Left lobe of liver (tissue), 2 donors: ENCODE measurements around the gene OSBPL10. TPM values are rescaled to one million over a fixed set of nuclear protein-coding genes. Genes with fewer than 3 reads are reported as not detected.

Experiments used
- ATAC-seq: fragments of 200-7000 bp; cut with Tn5 transposase; one replicate; pipeline ENCODE4 v1.9.1; 2020; ENCODE audit warnings: mild to moderate bottlenecking, moderate library complexity
- DNase-seq: peaks from one replicate; pipeline ENCODE4 v3.0.0-alpha.2; 2020; ENCODE audit warnings: low spot score
- total RNA-seq: library from RNA; stranded (reverse); gene quantifications from one replicate; pipeline ENCODE4 v1.2.1, GENCODE V29; 2021
- donor health status: DM: no; HTN: no; CAD: no; lungs with moderate emphysema.
- donor health status: DM: no; HTN: yes; CAD: no.

The OSBPL10 gene
- total RNA-seq, 1 donor from 2014 or later = 3.2 TPM

DNA sequence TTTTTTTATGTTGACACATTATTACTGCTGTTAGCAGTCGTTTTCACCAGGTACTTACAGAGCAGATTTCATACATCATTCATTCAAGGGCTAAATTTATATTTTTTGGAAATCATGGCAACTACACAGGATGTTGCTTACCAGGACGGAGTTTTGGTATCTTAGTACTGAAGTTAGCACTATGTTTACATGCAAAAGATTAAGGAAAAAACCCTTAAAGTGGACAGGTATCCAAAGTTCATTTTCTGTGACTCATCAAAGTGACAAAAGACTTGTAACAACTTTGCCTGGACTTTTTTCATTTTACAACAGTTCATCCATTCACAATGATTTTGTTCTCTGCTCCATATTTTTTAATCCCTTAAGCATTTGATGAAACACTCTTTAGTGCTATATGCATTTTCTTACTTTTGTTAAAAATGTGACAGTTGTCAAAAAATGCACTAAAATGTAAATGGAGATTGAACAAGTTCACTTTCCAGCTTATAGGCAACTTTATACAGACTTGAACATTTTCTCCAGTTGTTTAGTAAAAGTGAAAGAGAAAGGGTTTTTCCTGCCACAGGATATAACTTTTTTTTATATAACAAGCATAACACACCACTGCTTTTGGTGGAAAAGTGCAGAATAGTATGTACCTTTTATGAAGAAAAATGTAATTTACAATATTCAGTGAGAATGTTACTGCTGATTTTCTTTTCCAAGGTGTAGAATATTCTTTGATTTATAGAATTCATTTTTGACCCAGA, 344.2 kb downstream of the OSBPL10 start:
- ATAC-seq (no peak), DNase-seq (no peak)

DNA sequence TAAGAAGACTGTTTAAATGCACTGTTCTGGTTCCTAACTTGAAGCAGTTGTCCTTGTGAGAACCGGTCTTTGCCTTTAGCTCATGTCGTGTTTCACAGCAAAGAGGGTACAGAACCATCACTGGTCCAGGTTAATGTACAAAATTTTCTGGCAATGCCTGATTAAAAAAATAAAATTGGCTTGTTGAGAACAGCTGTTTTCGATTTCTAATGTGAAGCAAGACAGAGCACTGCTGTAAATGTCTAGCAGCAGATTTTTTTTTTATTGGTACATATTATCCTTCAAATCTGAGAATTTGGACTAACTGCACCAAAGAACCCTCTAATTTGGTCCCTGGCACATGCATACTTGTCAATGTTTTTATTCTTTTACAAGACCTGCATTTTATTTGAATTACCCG, 345.0 kb downstream of the OSBPL10 start:
- no peak for ATAC-seq
- no peak for DNase-seq

DNA sequence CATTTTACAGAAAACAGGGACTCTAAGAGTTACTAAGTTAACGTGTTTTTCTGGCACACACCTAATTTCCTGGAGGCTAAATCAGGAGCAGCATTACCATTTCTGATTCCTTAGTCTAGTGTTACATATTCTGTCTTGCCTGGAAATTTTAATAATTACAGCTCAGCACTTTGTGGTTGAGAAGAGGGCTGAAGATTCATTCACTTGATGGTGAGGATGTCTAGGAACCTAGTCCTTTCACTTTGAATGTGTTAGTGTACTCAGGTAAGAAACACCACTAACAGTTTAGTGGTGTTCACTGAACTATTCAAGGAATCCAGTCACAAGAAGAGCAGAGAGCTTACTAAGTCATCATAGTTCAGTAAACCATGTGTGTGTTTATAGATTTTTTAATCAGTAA, 345.5 kb downstream of the OSBPL10 start:
- no peak for DNase-seq
- ATAC-seq = no peak

DNA sequence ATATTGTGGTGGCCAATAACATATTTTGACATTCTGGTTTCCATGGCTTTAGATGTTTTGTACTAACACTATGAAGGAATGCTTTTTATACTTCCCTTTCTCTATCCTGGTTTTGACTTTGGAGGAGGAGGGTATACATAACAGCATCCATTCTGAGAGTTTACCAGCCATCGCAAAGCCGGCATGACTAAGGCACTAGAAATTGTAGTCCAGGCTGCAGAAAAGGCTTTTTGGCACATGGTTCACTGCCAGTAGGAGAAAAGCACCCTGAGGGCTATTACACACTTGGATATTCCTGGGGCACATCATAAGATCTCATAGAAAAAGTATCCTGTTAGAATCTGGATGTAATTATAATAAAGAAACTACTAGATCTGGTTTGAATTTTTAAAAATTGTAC, 346.6 kb downstream of the OSBPL10 start:
- ATAC-seq = no peak
- DNase-seq = no peak

DNA sequence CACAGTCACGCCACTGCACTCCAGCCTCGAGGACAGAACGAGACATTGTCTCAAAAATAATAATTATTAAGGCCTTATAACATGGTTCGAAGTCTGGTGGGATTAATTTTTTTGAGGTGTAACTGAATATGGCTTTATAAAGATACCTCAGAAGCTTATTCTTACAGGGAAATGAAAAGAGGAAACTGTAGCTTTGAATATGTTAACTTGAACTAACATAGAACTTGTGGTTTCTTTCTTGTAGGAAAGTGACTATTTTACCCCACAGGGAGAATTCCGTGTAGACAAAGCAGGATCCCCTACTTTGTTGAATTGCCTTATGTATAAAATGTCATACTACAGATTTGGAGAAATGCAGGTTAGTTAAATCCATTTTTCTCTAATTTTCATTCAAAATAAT, 352.0 kb downstream of the OSBPL10 start:
- DNase-seq (no peak), ATAC-seq (no peak)

DNA sequence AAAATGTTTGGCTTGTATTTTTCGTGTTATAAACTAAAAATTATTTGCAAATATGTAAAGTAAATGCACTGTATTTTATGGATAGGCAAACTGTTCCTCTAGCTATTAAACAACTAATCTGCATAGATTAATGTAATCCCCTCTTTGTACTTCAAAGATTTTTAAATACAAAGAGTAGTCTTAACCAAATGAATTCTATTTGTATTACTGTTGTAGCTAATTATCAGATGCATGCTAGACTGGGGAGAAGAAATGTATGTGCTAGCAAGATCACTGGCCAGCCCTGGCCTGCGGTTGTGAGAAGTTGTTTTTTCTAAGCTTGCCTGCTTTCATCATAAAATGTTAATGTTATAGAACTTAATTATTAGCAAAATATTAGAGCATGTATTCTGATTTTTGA, 355.7 kb downstream of the OSBPL10 start:
- ATAC-seq (no peak), DNase-seq (no peak)

DNA sequence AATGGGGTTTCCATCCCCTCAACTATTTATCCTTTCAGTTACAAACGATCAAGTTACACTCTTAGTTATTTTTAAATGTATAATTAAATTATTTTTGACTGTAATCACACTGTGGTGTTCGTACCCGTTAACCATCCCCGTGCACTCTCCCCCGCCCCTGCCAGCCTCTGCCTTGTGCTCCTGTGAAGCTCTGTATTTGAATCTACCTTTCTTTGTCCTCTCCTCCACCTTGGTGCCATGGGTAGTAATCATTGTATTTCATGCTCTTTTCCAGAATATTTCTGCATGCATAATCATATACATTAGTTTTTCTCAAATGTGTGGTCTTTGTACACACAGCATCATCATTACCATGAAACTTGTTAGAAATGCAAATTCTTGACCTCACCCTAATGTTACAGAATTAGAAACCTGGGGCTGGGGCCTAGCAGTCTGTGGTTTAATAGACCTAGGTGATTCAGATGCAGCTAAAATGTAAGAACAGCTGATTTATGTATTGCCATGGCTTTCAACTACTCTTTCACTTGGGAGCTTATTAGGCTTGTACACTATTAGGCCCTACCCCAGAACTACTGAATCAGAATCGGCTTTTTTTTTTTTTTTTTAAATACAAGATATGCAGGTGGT, 356.9 kb downstream of the OSBPL10 start:
- DNase-seq = no peak

DNA sequence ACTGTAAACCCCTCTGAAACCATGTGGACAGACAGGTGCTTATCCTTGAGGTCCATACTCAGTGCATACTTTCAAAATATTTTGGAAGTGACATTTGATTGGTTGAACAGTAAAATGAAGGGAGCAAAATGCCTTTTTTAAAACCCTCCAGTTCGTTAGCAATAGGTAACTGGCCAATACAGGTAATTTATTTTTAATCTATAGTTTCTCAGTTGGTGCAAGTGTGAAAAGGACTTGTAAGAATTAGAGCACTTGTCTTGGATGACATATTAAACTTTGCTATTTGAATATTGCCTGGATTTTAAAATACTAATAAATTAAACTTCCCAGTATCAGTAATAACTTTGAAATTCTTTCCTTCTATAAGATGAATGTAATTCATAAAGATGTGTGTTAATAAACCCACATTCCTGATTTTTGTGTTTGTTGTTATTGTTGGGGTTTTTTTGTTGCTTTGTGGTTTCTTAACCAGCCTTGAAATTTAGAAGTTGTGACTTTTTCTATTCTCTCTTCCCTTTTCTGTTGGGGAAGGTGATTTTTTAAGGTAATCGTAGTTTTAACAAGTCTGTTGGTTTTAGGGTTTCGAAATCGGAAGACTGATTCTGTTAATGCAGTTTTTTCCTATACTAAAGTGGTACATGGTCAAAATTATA, 358.3 kb downstream of the OSBPL10 start:
- DNase-seq = no peak
- ATAC-seq = no peak

More for the DNA sequence above, 356.9 kb downstream of the OSBPL10 start:
- ATAC-seq = no peak

DNA sequence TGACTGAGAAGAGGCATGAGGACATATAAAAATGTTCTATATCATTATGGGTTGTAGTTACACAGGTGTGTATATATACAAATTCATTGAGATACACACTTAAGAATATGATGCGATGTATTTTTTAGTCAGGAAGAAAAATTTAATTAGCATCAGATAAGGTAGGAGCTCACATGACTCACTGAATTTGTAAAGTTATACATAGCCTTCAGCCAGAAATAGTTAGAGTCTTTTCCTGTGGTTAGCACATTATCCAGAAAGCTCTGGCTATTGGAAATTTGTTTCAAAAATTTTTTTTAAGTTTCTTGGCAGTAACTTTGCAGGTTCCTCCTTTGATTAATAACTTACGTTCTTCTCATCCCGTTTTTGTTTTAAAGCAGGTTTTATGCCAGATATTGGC, 359.7 kb downstream of the OSBPL10 start:
- ATAC-seq = no peak
- no peak for DNase-seq

DNA sequence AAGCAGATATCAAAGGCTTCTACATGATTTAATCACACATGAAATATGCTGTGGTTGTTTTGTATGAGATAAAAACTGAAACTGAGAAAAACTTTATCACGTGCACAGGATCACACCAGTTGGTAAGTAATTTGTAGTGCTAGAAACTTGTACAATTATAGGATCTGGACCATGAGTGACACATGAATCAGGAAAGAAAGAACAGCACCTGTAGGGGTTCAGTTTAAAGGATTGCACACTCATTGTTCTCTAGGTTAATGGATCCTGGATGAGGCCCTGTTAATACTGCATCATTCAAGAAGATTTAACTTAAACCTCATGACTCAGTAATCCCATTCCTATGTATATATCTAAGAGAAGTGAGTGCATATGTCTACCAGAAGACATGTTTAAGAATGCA, 360.4 kb downstream of the OSBPL10 start:
- ATAC-seq (no peak), DNase-seq (no peak)

DNA sequence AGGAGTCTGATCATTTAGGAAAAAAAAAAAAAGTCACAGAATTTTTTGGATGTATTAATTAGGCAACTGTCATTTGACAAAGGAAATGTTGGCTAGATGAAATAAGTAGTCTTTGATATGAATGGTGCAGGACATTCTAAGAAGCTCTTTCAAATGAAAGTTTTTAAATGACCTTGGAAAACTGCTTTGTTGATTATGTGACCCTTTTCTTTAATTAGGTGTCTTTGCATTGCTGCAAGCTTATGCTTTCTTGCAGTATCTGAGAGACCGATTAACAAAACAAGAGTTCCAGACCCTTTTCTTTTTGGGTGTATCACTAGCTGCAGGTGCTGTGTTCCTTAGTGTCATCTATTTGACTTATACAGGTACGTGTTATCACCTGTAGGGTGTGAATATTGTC, 364.4 kb downstream of the OSBPL10 start:
- ATAC-seq (no peak), DNase-seq (no peak)

DNA sequence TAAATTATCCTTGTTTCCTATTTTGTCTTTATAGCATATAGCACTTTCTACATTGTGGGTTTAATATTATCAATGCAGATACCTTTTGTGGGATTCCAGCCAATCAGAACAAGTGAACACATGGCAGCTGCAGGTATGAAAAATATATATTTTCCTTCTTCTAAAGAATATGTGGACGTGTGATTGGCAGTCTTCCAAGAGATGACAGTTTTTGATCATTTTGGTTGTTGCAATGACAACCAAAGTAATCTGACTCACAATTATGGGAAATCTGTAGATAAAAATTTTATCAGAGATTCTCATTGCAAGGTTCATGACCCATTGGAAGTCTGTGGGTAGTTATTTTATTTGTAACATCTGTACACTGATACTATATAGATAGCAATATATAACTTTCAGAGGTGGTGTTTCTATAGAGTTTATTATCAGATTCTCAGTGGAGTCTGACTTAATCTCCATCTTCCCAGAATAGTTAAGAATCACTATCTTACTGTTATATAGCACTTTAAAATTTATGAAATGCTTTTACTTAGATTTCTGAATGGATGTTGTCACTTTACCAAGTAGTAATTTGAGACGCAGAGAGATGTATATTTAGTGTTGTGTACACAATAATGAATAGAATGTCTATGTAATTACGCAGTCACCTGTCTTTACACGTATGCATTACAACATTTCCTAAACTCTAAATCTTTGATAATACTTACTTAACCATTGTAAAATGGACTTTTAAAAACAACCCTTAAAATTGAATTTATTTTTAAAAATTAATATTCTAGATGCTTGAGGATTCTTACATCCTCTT, 365.8 kb downstream of the OSBPL10 start:
- no peak for DNase-seq
- ATAC-seq = no peak

DNA sequence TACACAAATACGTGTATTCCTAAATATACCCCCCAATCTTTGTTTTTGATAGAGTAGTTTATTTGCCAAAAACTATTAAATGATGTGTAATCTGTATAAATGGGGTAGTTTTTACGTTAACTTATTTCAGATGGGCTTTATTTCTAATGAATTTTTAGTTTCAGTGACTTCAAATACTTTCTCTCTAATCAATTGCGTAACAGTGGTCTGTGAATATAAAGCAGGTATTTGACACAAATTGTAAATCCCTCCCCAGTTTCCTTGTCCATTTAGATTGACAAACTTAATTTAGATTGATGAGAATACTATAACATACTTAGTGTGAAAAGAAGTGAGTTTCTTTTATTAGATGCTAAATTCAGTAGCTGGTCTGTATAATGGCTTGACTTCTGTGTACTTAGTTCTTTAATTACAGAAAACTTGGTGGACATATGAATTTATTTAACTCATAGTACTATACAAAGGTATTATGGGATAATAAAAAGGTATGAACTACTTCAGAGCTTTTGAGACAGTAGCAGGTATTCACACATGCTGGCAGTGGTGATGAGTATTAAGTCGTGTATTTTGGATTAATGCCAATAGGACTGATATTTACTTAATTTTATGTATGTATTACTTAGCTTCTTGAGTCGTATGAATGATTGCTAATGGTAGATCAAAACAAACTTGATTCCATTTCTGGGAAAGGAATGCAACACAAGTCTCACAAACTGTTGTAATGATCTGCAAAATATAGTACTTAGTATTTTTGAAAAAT, 366.7 kb downstream of the OSBPL10 start:
- DNase-seq (no peak), ATAC-seq (no peak)

DNA sequence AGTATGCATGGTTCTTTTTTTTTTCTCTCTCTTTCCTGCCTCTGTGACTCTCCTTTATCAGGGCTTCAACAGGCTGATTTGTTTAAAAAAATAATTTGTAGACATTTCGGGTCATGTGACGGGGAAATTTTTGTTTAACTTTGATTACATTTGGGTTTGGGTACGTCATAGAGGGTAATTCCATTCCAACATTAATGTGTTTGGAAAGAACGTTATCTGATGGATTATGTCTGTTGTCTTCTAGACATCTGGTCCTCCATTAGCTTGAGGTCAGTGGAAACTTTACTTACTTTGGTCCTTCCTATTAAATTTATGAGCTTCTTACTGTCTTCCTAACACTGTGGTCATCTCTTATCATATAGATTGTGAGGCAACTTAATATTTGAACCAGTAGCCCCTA, 367.4 kb downstream of the OSBPL10 start:
- ATAC-seq (no peak), DNase-seq (no peak)

DNA sequence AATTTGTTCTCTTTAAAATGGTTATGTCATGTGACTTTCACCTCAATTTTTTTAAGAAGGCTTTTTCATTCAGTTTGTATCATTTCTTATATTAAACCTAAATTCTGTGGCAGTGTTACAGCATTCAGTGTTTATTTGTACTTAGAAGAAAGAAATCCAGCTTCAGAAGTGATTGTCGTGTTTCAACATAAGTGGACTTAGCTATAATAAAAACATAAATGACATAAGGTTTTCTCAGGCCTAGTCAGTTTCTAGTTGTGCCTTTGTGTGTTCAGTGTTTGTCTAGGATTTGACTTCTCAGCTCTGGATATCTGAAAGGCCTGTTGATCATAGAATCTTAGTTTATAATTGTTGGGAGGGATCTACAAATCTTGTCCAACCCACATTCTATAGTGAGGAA, 367.9 kb downstream of the OSBPL10 start:
- no peak for DNase-seq
- ATAC-seq = no peak

Other genes with a start within 250 kb of the OSBPL10 start
- gene ZNF860, start 488 bp upstream of the OSBPL10 start, total RNA-seq = not detected
- gene GPD1L, start 125.4 kb upstream of the OSBPL10 start, total RNA-seq = 2.4 TPM